Measurements from ENCODE around the gene C1QTNF1. TPM values are rescaled to one million over a fixed set of nuclear protein-coding genes. Genes with fewer than 3 reads are reported as not detected.

C1QTNF1 gene
- total RNA-seq, 1 donor from 2014 or later = 0.26 TPM

DNA sequence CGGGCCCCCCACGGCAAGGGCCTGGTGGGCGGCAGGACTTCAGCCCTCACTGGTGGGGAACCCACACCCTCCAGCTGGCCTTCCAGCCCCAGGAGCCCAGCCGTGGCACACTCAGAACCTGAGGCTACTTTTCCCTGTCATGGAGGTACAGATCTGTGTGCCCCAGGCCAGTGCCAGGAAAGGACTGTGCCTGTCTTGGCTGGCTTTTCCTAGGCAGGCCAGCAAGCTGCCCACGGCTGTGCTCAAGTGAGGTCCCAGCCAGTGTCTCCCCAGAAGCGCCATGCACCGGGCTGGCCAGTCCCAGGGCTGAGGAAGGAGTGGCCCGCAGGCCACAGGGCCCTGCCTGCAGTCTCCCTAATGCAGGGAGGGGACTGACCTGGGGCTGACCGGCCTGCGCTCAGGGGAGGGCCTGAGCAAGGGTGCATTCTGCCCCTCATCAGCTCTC is 67.3 kb downstream of the C1QTNF1 start:
- no peak for DNase-seq (ENCODE audit: low spot score)

DNA sequence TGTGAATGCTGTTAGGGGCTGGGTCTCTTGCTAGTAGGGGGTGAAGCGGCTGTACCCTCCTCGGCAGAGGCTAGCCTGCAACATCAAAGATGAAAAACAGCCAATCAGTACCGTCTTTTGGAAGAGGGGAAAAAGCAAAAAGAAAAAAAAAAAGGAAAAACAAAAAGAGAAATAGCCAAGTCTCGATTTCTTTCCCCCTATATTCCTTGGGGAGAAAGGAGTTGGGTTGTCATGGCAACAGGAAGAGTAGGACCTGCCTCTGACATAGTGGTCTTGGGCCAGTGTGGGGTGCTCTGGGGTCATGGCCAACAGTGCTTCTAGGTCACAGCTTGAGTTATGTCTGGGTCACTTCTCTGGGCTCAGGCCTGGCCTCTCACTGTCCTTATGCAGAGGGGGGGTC is 68.6 kb downstream of the C1QTNF1 start:
- DNase-seq (ENCODE audit: low spot score) = no peak
- TF ChIP-seq, protein P1, sequence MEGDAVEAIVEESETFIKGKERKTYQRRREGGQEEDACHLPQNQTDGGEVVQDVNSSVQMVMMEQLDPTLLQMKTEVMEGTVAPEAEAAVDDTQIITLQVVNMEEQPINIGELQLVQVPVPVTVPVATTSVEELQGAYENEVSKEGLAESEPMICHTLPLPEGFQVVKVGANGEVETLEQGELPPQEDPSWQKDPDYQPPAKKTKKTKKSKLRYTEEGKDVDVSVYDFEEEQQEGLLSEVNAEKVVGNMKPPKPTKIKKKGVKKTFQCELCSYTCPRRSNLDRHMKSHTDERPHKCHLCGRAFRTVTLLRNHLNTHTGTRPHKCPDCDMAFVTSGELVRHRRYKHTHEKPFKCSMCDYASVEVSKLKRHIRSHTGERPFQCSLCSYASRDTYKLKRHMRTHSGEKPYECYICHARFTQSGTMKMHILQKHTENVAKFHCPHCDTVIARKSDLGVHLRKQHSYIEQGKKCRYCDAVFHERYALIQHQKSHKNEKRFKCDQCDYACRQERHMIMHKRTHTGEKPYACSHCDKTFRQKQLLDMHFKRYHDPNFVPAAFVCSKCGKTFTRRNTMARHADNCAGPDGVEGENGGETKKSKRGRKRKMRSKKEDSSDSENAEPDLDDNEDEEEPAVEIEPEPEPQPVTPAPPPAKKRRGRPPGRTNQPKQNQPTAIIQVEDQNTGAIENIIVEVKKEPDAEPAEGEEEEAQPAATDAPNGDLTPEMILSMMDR (IDR thresholded peaks at IDR 0.05; ENCODE audit: unreplicated experiment) = no peak
- Mint-ChIP-seq H3K36me3 (ENCODE audit: low read depth, unreplicated experiment) (no peaks in the 10 kb centered on the region), H3K27ac (ENCODE audit: unreplicated experiment) (no peak overlapping the region), H3K4me1 (ENCODE audit: unreplicated experiment) (no peaks in the 10 kb centered on the region), H3K9me3 (ENCODE audit: unreplicated experiment) (no peaks in the 10 kb centered on the region), H3K4me3 (ENCODE audit: unreplicated experiment) (peak overlapping the region; percentile 59), H3K27me3 (ENCODE audit: unreplicated experiment) (peaks cover 5% of the 10 kb centered on the region)

More for the DNA sequence above, 67.3 kb downstream of the C1QTNF1 start:
- TF ChIP-seq, protein P1 (IDR thresholded peaks at IDR 0.05; ENCODE audit: unreplicated experiment) = no peak
- Mint-ChIP-seq H3K4me1 (ENCODE audit: unreplicated experiment) (no peaks in the 10 kb centered on the region), H3K27ac (ENCODE audit: unreplicated experiment) (no peak overlapping the region), H3K36me3 (ENCODE audit: low read depth, unreplicated experiment) (no peaks in the 10 kb centered on the region), H3K9me3 (ENCODE audit: unreplicated experiment) (no peaks in the 10 kb centered on the region), H3K27me3 (ENCODE audit: unreplicated experiment) (peaks cover 5% of the 10 kb centered on the region), H3K4me3 (ENCODE audit: unreplicated experiment) (no peak overlapping the region)

DNA sequence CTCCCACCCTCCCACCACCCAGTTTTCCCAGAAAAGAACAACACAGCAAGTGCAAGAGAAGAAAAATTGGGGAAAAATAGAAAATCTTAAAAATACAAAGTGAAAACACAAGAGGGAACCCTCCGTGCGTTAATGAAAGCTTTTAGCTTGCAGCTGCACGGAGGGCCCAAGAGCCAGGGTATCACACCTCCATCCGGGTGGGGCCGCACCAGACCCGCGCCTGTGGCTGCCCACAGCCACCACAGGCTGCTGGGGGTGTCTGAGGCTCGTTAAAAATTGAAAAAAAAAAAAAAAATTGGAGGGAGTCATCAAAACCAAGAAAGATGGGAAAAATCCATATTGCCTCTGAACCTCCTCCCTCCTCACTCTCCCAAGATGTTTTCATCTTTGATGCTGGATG is 69.3 kb downstream of the C1QTNF1 start:
- H3K4me3 Mint-ChIP-seq (ENCODE audit: unreplicated experiment) = no peak overlapping the region
- H3K4me1 Mint-ChIP-seq (ENCODE audit: unreplicated experiment) = no peaks in the 10 kb centered on the region
- H3K27me3 Mint-ChIP-seq (ENCODE audit: unreplicated experiment) = peaks cover 6% of the 10 kb centered on the region
- H3K27ac Mint-ChIP-seq (ENCODE audit: unreplicated experiment) = no peak overlapping the region
- TF ChIP-seq, protein P1 (IDR thresholded peaks at IDR 0.05; ENCODE audit: unreplicated experiment) = no peak
- DNase-seq (ENCODE audit: low spot score) = no peak
- H3K36me3 Mint-ChIP-seq (ENCODE audit: low read depth, unreplicated experiment) = no peaks in the 10 kb centered on the region
- no peaks in the 10 kb centered on the region for H3K9me3 Mint-ChIP-seq (ENCODE audit: unreplicated experiment)

DNA sequence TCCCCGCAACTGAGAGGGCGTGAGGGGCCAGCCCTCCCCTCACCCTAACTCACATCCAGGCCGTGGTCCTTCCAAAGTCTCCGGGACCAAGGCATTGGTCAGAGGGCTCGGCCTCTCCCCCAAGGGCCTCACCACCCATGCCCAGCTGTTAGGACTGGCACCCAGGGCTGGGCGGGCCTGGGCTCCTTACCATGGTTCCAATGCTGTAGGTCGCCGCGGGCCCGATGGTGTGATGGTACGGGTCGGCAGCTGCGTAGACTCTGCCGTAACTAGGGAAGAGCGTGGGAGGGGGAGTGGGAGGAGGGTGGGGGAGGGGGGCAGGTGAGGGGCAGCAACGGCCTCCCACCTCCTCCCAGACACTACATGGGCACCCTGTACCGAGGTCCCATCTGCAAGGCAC is 70.3 kb downstream of the C1QTNF1 start:
- H3K27me3 Mint-ChIP-seq (ENCODE audit: unreplicated experiment) = peaks cover 6% of the 10 kb centered on the region
- no peaks in the 10 kb centered on the region for H3K4me1 Mint-ChIP-seq (ENCODE audit: unreplicated experiment)
- no peaks in the 10 kb centered on the region for H3K36me3 Mint-ChIP-seq (ENCODE audit: low read depth, unreplicated experiment)
- TF ChIP-seq, protein P1 (IDR thresholded peaks at IDR 0.05; ENCODE audit: unreplicated experiment) = no peak
- no peak overlapping the region for H3K4me3 Mint-ChIP-seq (ENCODE audit: unreplicated experiment)
- H3K9me3 Mint-ChIP-seq (ENCODE audit: unreplicated experiment) = no peaks in the 10 kb centered on the region
- no peak for DNase-seq (ENCODE audit: low spot score)
- H3K27ac Mint-ChIP-seq (ENCODE audit: unreplicated experiment) = no peak overlapping the region

DNA sequence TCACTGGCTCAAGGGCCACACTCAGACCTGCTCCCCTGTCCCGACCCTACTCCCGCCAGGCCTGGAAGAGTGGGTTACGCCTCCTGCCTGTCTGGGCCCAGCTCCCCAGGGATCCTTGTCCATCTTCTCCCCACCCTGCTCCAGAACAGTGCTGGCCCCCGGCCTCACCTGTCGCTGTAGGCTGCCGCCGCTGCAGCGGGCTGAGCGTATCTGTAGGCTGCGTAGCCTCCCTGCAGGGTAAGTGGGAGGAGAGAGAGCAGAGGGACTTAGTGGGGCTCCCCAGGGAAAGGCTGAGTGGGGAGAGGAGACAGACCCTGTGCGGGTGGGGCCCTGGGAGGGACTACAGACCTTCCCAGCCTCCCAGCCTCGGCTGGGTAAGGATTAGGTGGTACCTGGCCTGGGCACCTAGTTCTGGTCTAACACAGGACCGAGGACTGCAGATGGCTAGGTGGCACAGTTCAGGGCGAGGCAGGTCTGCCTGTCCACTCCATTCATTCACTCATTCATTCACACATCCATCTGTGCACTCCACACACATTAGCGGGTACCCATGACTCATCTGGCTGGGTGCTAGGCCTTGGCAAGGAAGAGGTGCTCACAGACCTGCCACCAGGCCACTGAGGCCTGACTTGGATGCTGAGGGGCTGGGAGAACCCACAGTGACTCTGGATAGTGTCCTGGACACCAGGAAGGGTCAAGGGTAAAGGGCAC is 71.5 kb downstream of the C1QTNF1 start:
- H3K27me3 Mint-ChIP-seq (ENCODE audit: unreplicated experiment) = peaks cover 9% of the 10 kb centered on the region
- no peaks in the 10 kb centered on the region for H3K9me3 Mint-ChIP-seq (ENCODE audit: unreplicated experiment)
- H3K36me3 Mint-ChIP-seq (ENCODE audit: low read depth, unreplicated experiment) = no peaks in the 10 kb centered on the region
- H3K4me1 Mint-ChIP-seq (ENCODE audit: unreplicated experiment) = no peaks in the 10 kb centered on the region
- DNase-seq (ENCODE audit: low spot score) = no peak
- H3K4me3 Mint-ChIP-seq (ENCODE audit: unreplicated experiment) = no peak overlapping the region
- H3K27ac Mint-ChIP-seq (ENCODE audit: unreplicated experiment) = no peak overlapping the region
- TF ChIP-seq, protein P1 (IDR thresholded peaks at IDR 0.05; ENCODE audit: unreplicated experiment) = no peak
